Measurements from ENCODE around the gene ANKS6.

ANKS6 gene

GRCh38 chr9:98790842-98791607 lies 5.3 kb downstream of the ANKS6 start:
- DNase-seq, result peak; percentile 84

GRCh38 chr9:98790134-98790841 lies 6.1 kb downstream of the ANKS6 start:
- DNase-seq, result no peak

- DNase-seq, result no peak
Measured at GRCh38 chr9:98789483-98790133, 6.7 kb downstream of the ANKS6 start.

GRCh38 chr9:98787766-98788335 lies 8.5 kb downstream of the ANKS6 start:
- no peak for DNase-seq

GRCh38 chr9:98786750-98787510 lies 9.4 kb downstream of the ANKS6 start:
- no peak for DNase-seq

GRCh38 chr9:98784831-98785806 lies 11.2 kb downstream of the ANKS6 start:
- DNase-seq, result no peak

GRCh38 chr9:98783518-98784226 lies 12.7 kb downstream of the ANKS6 start:
- DNase-seq, result no peak

GRCh38 chr9:98781588-98782383 lies 14.6 kb downstream of the ANKS6 start:
- no peak for DNase-seq

GRCh38 chr9:98780059-98780749 lies 16.2 kb downstream of the ANKS6 start:
- DNase-seq, result no peak

GRCh38 chr9:98778711-98779530 lies 17.4 kb downstream of the ANKS6 start:
- no peak for DNase-seq

GRCh38 chr9:98778251-98778650 lies 18.1 kb downstream of the ANKS6 start:
- DNase-seq, result no peak

GRCh38 chr9:98777618-98778017 lies 18.7 kb downstream of the ANKS6 start:
- DNase-seq, result no peak

GRCh38 chr9:98775831-98776441 lies 20.4 kb downstream of the ANKS6 start:
- peak; percentile 81 for DNase-seq

- DNase-seq, result peak; percentile 36
Measured at GRCh38 chr9:98774746-98775145, 21.6 kb downstream of the ANKS6 start.

- DNase-seq, result no peak
Measured at GRCh38 chr9:98773721-98774120, 22.6 kb downstream of the ANKS6 start.

GRCh38 chr9:98772364-98773155 lies 23.8 kb downstream of the ANKS6 start:
- DNase-seq, result no peak
